ENCODE measurements around the gene ELL2. TPM values are rescaled to one million over a fixed set of nuclear protein-coding genes. Genes with fewer than 3 reads are reported as not detected.

Gene ELL2
- total RNA-seq, 4 donors from 2014 or later, result 58.2 to 128 (median 95.0) TPM

DNA sequence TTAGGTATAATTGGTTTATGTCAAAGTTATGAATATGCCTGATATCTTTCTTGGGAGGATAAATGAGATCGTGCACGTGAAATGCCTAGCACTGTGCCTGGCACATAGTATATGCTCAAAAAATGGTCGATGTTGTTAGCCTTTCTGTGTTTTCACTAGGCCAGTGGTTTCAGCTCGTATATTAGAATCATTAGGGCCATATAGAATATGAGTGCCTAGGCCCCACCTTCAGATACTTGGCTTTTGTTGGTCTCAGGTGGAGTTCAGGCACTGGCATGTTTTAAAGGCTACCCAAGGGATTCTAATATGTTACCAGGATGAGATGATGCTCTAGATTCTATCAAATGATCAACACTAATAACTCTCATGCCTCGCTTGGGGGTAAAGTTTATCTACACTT lies 56.8 kb downstream of the ELL2 start:
- Histone ChIP-seq H3K27me3 (no peaks in the 10 kb centered on the region), H3K4me3 (no peak overlapping the region), H3K36me3 (peaks cover 12% of the 10 kb centered on the region), H3K4me1 (peaks cover 2% of the 10 kb centered on the region), H3K27ac (no peak overlapping the region), H3K9me3 (no peaks in the 10 kb centered on the region)
- TF ChIP-seq EP300 (IDR thresholded peaks at IDR 0.05) (no peak), POLR2A (IDR thresholded peaks at IDR 0.05) (no peak), POLR2AphosphoS5 (IDR thresholded peaks at IDR 0.05) (no peak)
- TF ChIP-seq, protein P1, sequence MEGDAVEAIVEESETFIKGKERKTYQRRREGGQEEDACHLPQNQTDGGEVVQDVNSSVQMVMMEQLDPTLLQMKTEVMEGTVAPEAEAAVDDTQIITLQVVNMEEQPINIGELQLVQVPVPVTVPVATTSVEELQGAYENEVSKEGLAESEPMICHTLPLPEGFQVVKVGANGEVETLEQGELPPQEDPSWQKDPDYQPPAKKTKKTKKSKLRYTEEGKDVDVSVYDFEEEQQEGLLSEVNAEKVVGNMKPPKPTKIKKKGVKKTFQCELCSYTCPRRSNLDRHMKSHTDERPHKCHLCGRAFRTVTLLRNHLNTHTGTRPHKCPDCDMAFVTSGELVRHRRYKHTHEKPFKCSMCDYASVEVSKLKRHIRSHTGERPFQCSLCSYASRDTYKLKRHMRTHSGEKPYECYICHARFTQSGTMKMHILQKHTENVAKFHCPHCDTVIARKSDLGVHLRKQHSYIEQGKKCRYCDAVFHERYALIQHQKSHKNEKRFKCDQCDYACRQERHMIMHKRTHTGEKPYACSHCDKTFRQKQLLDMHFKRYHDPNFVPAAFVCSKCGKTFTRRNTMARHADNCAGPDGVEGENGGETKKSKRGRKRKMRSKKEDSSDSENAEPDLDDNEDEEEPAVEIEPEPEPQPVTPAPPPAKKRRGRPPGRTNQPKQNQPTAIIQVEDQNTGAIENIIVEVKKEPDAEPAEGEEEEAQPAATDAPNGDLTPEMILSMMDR (IDR thresholded peaks at IDR 0.05), result no peak
- WGBS, result 85% methylated on average over 5 of the region's 5 CpGs
- no peak for DNase-seq (ENCODE audit: low spot score in 2 of 2)

DNA sequence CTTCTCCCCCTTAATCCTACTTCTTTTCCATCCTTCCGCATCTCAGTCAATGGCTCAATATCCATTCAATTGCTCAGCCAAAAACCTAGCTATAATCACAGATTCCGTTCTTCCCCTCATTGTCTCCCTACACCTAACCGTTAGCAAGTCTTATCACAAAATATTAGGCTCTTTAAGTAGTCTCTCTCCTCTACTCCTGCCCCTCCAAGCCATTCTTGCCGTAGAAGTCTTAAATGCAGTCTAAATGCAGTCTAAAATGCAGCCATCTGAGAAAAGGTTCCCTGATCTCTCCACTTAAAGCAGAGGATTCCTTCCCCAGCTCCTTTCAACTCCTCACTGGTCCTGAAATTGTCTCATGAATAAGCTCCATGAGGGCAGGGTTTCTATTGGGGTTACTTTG lies 57.8 kb downstream of the ELL2 start:
- DNase-seq (ENCODE audit: low spot score in 2 of 2), result no peak
- TF ChIP-seq, protein P1 (IDR thresholded peaks at IDR 0.05), result no peak
- TF ChIP-seq EP300 (IDR thresholded peaks at IDR 0.05) (no peak), POLR2AphosphoS5 (IDR thresholded peaks at IDR 0.05) (no peak), POLR2A (IDR thresholded peaks at IDR 0.05) (no peak)
- Histone ChIP-seq H3K36me3 (peaks cover 19% of the 10 kb centered on the region), H3K27ac (no peak overlapping the region), H3K4me3 (no peak overlapping the region), H3K4me1 (no peaks in the 10 kb centered on the region), H3K9me3 (no peaks in the 10 kb centered on the region), H3K27me3 (no peaks in the 10 kb centered on the region)
- 95% methylated on average over 4 of the region's 4 CpGs for WGBS

DNA sequence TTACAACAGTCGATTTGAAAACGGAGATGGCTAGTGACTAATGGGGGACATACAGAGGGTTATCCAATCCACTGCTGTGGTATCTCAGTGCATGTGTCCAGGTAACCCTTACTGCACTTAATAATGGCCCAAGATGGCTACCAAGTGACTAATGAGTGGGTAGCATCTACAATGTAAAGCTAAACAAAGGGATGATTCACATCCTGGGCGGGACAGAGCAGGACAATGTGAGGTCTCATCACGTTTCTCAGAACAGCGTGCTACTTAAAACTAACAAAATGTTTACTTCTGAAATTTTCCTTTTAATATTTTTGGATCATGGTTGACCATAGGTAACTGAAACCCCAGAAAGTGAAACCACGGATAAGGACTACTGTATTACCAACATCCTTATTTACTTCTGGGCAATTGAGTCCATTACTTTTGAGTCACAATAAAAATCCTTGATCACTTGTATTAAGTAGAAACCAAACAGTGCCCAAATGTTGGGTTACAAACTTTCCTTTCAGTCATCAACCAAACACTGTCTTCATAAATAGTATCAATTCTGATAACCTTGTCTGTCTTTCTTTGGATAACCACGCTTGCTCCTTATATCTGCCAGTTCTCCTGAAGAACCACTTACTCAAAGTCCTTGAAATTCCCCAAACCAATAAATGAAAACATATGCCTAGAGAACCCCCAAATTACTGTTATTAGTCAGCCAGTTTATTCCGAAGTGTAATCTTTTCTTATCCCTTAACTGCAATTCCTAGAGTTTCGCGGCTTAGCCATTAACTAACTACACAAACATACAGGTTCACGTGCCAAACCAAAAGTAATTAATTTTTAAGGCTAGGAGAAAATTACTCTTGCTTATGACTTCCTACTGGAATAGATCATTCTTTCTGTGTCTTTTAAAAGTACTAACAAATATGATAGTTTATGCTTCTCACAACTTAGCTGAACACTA lies 59.7 kb downstream of the ELL2 start:
- Histone ChIP-seq H3K36me3 (peaks cover 34% of the 10 kb centered on the region), H3K4me1 (no peaks in the 10 kb centered on the region), H3K27ac (no peak overlapping the region), H3K4me3 (no peak overlapping the region), H3K9me3 (no peaks in the 10 kb centered on the region), H3K27me3 (no peaks in the 10 kb centered on the region)
- no peak for DNase-seq (ENCODE audit: low spot score in 2 of 2)
- TF ChIP-seq EP300 (IDR thresholded peaks at IDR 0.05) (no peak), POLR2A (IDR thresholded peaks at IDR 0.05) (no peak)
- TF ChIP-seq, protein P1 (IDR thresholded peaks at IDR 0.05), result no peak
- WGBS, result 89% methylated on average over 11 of the region's 11 CpGs

DNA sequence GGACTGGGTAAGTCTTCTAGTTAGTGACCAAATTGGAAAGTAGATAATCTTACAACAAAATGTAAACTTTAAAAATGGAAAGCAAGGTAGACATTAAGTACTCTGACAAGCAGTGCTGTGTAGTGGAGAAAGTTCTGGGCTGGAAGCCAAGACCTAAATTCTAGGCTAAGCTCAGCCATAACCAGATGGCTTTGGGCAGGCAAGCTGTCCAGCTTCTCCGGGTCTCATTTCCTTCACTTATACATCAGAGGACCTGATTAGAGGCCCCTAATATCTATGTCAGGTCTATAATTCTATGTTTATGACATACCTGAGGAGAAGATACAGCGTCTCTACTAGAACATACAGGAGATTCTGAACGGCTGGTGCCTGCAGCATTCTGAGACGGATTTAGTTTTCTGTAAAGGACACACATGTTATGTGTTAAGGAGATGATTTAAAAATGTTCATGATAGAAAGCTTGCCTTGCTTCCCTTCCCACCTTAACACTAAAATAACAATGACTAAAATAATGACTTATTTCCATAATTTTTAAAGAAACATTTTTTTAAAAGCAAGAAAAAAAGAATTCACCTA lies 61.2 kb downstream of the ELL2 start:
- TF ChIP-seq EP300 (IDR thresholded peaks at IDR 0.05), result no peak
- TF ChIP-seq, protein P1 (IDR thresholded peaks at IDR 0.05), result no peak
- TF ChIP-seq POLR2A (IDR thresholded peaks at IDR 0.05), result no peak
- TF ChIP-seq POLR2AphosphoS5 (IDR thresholded peaks at IDR 0.05), result no peak
- Histone ChIP-seq H3K9me3 (no peaks in the 10 kb centered on the region), H3K27ac (no peak overlapping the region), H3K36me3 (peaks cover 44% of the 10 kb centered on the region), H3K4me3 (no peak overlapping the region), H3K4me1 (no peaks in the 10 kb centered on the region), H3K27me3 (no peaks in the 10 kb centered on the region)
- 65% methylated on average over 4 of the region's 4 CpGs for WGBS
- no peak for DNase-seq (ENCODE audit: low spot score in 2 of 2)

DNA sequence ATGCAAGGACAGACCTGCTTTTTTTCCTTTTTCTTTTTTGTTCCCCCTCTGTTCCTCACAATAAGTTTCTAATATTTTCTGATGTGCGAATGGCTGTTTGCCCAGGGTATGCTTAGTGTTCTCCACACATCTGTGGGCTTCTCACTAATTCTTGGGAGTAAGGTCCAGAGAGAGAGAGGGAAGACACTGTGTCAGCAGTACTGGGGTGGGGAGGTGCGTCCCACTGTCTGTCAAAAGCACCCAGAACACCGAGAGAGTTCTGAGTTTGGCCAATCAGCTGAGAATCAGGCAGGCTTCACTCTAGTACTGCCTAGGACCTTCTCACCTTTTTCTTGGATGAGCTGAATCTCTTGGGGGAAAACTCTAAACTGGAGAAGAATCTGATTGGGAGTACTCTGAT lies 61.8 kb downstream of the ELL2 start:
- TF ChIP-seq EP300 (IDR thresholded peaks at IDR 0.05) (no peak), POLR2A (IDR thresholded peaks at IDR 0.05) (no peak), POLR2AphosphoS5 (IDR thresholded peaks at IDR 0.05) (no peak)
- TF ChIP-seq, protein P1 (IDR thresholded peaks at IDR 0.05), result no peak
- WGBS, result 90% methylated on average over 3 of the region's 3 CpGs
- Histone ChIP-seq H3K27me3 (no peaks in the 10 kb centered on the region), H3K9me3 (no peaks in the 10 kb centered on the region), H3K4me3 (no peak overlapping the region), H3K27ac (no peak overlapping the region), H3K4me1 (no peaks in the 10 kb centered on the region), H3K36me3 (peaks cover 50% of the 10 kb centered on the region)
- no peak for DNase-seq (ENCODE audit: low spot score in 2 of 2)

All from suprapubic skin (tissue), 4 donors.